ENCODE results near the gene ARSB.

Gene ARSB

GRCh38 chr5:78968781-78969180 lies 16.3 kb downstream of the ARSB start:
- ChIA-PET POLR2A (interaction anchor here (0.6 kb wide), 1 partner anchor 16 kb away, joined by 3 read pairs; no protein-coding TSS in a partner anchor), CTCF (no interaction called here)
- no peak for DNase-seq (ENCODE audit: extremely low spot score)
- TF ChIP-seq TARDBP (IDR thresholded peaks at IDR 0.05) (no peak), FOXA1 (IDR thresholded peaks at IDR 0.05) (no peak)

GRCh38 chr5:78964889-78965288 lies 20.2 kb downstream of the ARSB start:
- DNase-seq (ENCODE audit: extremely low spot score): peak; percentile 32
- ChIA-PET CTCF (interaction anchor here (0.7 to 2.4 kb wide), 8 partner anchors 43 to 293 kb away, joined by 3 to 15 read pairs (median 4); no protein-coding TSS in a partner anchor), POLR2A (no interaction called here)
- TF ChIP-seq SUZ12 (IDR thresholded peaks at IDR 0.05) (no peak), LEF1 (IDR thresholded peaks at IDR 0.05; ENCODE audit: borderline replicate concordance) (no peak), NFRKB (IDR thresholded peaks at IDR 0.05) (no peak), ELF4 (IDR thresholded peaks at IDR 0.05) (no peak), FOXK2 (IDR thresholded peaks at IDR 0.05) (no peak)

DNA sequence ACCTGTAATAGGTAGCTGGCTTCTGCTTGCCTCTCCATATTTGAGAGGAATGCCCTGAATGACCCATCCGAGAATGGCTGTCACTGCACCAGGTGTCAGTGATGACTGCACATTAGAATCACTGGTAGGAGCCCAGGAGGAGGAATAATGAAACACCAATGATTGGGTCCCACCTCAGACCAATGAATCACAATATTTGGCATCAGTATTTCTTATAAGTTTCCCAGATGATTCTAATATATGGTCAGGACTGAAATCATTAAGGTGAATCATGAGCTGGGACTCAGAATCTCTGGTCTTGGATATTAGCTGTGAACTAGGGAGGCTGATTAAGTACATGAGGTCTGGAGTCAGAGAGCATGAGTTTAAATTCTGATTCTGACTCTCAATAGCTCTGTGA lies 23.4 kb downstream of the ARSB start:
- DNase-seq (ENCODE audit: extremely low spot score): no peak
- ChIA-PET POLR2A (interaction anchor here (0.6 to 1.1 kb wide), 2 partner anchors 23 to 59 kb away, joined by 3 read pairs; no protein-coding TSS in a partner anchor), CTCF (interaction anchor here (2.4 kb wide), 1 partner anchor 63 kb away, joined by 13 read pairs; no protein-coding TSS in a partner anchor)
- no peak for TF ChIP-seq FOXA1 (IDR thresholded peaks at IDR 0.05)

GRCh38 chr5:78959767-78960166 lies 25.3 kb downstream of the ARSB start:
- ChIA-PET POLR2A (no interaction called here), CTCF (interaction anchor here (1.1 to 1.2 kb wide), 2 partner anchors 60 kb away, joined by 5 to 6 read pairs; no protein-coding TSS in a partner anchor)
- DNase-seq (ENCODE audit: extremely low spot score): no peak
- TF ChIP-seq SUZ12 (IDR thresholded peaks at IDR 0.05): no peak
- TF ChIP-seq PKNOX1 (IDR thresholded peaks at IDR 0.05): no peak
- no peak for TF ChIP-seq L3MBTL2 (conservative IDR thresholded peaks at IDR 0.05)
- TF ChIP-seq NFRKB (IDR thresholded peaks at IDR 0.05): no peak
- no peak for TF ChIP-seq ARNT (IDR thresholded peaks at IDR 0.05)
- TF ChIP-seq ELF4 (IDR thresholded peaks at IDR 0.05): no peak
- no peak for TF ChIP-seq BHLHE40 (IDR thresholded peaks at IDR 0.05; ENCODE audit: borderline replicate concordance)
- no peak for TF ChIP-seq ZNF384 (IDR thresholded peaks at IDR 0.05)
- TF ChIP-seq FOXM1 (IDR thresholded peaks at IDR 0.05; ENCODE audit: borderline replicate concordance): no peak
- TF ChIP-seq FOXK2 (IDR thresholded peaks at IDR 0.05): no peak
- no peak for TF ChIP-seq TARDBP (IDR thresholded peaks at IDR 0.05)
- TF ChIP-seq FOXA1 (IDR thresholded peaks at IDR 0.05): no peak
- TF ChIP-seq HDGF (IDR thresholded peaks at IDR 0.05; ENCODE audit: borderline replicate concordance): no peak
- no peak for TF ChIP-seq SP1 (IDR thresholded peaks at IDR 0.05)
- no peak for TF ChIP-seq CTBP1 (IDR thresholded peaks at IDR 0.05; ENCODE audit: borderline replicate concordance)
- TF ChIP-seq LEF1 (IDR thresholded peaks at IDR 0.05; ENCODE audit: borderline replicate concordance): no peak

DNA sequence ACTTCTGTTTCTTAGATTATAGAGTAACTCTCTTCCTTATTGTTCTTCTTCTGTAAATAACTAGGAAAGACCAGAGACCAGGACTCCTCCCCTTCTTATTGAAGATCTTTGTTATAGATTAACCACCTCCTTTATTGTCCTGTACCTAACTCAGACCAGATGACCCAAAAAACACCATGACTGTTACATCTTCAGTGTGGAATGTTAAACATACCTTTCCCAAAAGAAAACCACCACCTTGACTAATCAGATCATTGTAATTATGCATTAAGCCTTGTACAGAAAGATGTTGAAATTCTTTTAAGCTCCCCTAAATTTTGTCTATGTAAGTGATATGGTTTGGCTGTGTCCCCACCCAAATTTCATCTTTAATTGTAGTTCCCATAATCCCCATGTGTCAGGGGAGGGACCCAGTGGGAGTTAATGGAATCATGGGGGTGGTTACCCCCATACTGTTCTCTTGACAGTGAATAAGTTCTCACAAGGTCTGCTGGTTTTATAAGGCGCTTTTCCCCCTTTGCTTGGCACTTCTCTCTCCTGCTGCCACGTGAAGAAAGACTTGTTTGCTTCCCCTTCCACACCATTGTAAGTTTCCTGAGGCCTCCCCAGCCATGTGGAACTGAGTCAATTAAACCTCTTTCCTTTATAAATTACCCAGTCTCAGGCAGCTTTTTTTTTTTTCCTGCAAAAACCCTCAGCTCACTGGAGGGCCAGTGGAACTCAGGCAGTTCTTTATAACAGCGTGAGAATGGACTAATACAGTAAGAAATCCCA lies 26.3 kb downstream of the ARSB start:
- POLR2A ChIA-PET: no interaction called here
- CTCF ChIA-PET: interaction anchor here (1.0 to 1.2 kb wide), 2 partner anchors 59 to 61 kb away, joined by 5 to 6 read pairs; no protein-coding TSS in a partner anchor
- DNase-seq (ENCODE audit: extremely low spot score): no peak
- no peak for TF ChIP-seq L3MBTL2 (conservative IDR thresholded peaks at IDR 0.05)
- no peak for TF ChIP-seq SUZ12 (IDR thresholded peaks at IDR 0.05)
- TF ChIP-seq SP1 (IDR thresholded peaks at IDR 0.05): no peak
- TF ChIP-seq HDGF (IDR thresholded peaks at IDR 0.05; ENCODE audit: borderline replicate concordance): no peak
- no peak for TF ChIP-seq NFRKB (IDR thresholded peaks at IDR 0.05)
- no peak for TF ChIP-seq TARDBP (IDR thresholded peaks at IDR 0.05)
- no peak for TF ChIP-seq BHLHE40 (IDR thresholded peaks at IDR 0.05; ENCODE audit: borderline replicate concordance)
- no peak for TF ChIP-seq FOXA1 (IDR thresholded peaks at IDR 0.05)
- TF ChIP-seq FOXM1 (IDR thresholded peaks at IDR 0.05; ENCODE audit: borderline replicate concordance): no peak
- TF ChIP-seq LEF1 (IDR thresholded peaks at IDR 0.05; ENCODE audit: borderline replicate concordance): no peak
- no peak for TF ChIP-seq FOXK2 (IDR thresholded peaks at IDR 0.05)

- TF ChIP-seq CTBP1 (IDR thresholded peaks at IDR 0.05; ENCODE audit: borderline replicate concordance) (no peak), SP1 (IDR thresholded peaks at IDR 0.05) (no peak), FOXM1 (IDR thresholded peaks at IDR 0.05; ENCODE audit: borderline replicate concordance) (no peak), LEF1 (IDR thresholded peaks at IDR 0.05; ENCODE audit: borderline replicate concordance) (no peak), TARDBP (IDR thresholded peaks at IDR 0.05) (no peak), BHLHE40 (IDR thresholded peaks at IDR 0.05; ENCODE audit: borderline replicate concordance) (no peak), ARNT (IDR thresholded peaks at IDR 0.05) (no peak), ELF4 (IDR thresholded peaks at IDR 0.05) (no peak), L3MBTL2 (conservative IDR thresholded peaks at IDR 0.05) (no peak), FOXA1 (IDR thresholded peaks at IDR 0.05) (no peak), ZNF384 (IDR thresholded peaks at IDR 0.05) (no peak), HDGF (IDR thresholded peaks at IDR 0.05; ENCODE audit: borderline replicate concordance) (no peak), PKNOX1 (IDR thresholded peaks at IDR 0.05) (no peak), SUZ12 (IDR thresholded peaks at IDR 0.05) (no peak), FOXK2 (IDR thresholded peaks at IDR 0.05) (no peak), NFRKB (IDR thresholded peaks at IDR 0.05) (no peak)
- DNase-seq (ENCODE audit: extremely low spot score): no peak
- CTCF ChIA-PET: no interaction called here
- POLR2A ChIA-PET: no interaction called here
Measured at GRCh38 chr5:78956901-78957300, 28.2 kb downstream of the ARSB start.
